HG03342 (cell line): ENCODE results near the gene NFATC3.

Experiments used
- ATAC-seq: cut with Tn5 transposase; IDR thresholded peaks from one replicate; pipeline ENCODE4 v1.9.1; 2021; ENCODE audit warnings: mild to moderate bottlenecking, moderate library complexity; ENCODE audit not compliant: unreplicated experiment

Gene NFATC3

DNA sequence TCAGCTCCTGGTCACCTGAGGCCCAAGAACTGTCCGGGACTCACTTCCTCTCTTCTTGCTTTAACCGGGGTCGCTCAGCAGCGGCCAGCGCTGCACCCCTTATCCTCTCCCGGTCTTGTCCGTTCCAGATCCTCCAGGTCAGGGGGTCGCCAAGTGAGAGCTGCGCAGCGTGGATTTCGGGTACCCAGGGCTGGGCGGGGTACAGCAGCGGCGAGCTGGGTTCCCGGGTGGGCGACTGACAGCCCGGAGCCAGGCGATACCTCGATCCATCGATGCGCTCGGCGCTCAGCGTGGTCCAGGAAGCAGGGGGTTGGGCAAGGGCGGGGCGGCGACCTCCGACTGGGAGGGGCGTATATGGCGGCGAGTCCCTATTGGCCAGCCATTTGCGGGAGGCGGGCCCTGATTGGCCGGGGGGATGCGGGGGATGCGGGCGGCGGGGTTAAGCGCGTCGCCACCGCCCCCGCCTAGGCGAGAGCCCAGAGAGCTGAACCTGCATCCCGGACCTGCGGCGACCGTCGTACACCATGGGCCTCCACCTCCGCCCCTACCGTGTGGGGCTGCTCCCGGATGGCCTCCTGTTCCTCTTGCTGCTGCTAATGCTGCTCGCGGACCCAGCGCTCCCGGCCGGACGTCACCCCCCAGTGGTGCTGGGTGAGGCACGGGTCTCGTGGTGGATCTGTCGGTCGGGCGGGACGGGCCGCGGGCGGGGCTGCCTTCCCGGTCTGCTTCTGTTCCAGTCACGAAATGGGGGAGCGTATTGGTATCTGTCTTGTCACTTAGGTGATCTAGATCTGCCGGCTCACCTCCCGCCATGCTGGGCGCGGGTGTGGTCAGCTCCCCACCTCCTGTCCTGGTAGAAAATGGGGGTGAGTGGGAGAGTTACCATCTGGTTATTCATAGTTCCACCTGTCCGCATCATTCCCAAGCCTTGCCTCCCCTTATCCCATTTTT lies 160.0 kb downstream of the NFATC3 start, which contains the start of gene PLA2G15:
Gene PLA2G15 (plus strand): TSS at position 471 of the 951 bp plus-strand sequence. CDS start 54 bp downstream, at position 525.
- peak; percentile 84 for ATAC-seq

DNA sequence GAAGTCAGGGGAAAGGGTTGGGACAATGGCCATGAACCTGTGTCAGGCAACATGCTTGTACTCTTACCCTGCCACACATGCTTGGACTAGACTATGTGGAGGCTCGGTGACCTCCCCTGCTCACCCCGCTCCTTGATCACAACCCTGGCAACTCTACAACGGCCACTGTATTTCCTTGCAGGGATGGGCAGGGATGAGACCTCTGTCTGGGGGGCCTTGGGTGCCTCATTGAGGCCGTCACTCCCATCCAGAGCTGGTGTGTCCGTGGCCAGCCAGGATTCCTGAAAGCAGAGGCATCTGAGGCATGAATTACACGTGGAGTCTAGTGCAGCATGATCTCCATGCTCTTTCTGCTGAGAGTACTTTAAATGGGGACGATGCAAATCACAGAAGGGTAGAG lies 161.0 kb downstream of the NFATC3 start:
- no peak for ATAC-seq

DNA sequence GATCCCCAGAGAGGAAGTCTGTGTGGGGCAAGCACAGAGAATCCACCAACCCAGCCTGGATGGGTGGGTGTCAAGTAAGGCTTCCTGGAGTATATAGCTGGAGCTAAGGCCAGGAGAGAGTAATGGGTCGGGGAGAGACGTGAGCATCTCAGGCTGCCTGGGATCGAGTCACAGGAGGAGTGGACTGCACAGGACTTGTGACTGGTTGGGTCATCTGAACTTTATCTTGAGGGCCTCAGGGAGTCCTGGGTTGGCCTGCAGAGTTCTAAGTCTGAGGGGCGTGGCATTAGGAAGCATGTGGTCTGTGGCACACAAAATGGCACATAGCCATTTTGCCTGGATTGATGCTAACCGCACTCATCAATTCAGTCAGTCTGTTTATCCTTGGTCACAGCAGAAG lies 161.5 kb downstream of the NFATC3 start:
- no peak for ATAC-seq

DNA sequence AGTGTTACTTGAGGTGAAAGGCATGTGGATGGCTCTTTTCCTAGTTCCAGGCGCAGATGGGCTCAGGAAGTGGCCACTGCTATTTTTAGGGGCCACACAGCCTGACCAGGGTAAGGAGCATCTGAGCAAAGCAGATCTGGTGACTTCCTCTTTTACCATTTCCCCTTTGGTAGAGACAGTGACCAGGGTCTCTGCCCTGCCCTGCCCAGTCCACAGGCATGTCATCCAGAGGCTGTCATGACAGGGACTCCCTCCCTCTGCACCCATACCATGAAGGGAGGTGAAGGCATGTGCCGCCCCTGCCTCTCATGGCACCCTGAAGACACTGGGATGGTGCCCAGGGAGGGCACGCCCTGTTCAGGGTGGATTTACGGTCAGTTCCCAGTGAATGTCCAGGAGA lies 162.2 kb downstream of the NFATC3 start:
- ATAC-seq = no peak

DNA sequence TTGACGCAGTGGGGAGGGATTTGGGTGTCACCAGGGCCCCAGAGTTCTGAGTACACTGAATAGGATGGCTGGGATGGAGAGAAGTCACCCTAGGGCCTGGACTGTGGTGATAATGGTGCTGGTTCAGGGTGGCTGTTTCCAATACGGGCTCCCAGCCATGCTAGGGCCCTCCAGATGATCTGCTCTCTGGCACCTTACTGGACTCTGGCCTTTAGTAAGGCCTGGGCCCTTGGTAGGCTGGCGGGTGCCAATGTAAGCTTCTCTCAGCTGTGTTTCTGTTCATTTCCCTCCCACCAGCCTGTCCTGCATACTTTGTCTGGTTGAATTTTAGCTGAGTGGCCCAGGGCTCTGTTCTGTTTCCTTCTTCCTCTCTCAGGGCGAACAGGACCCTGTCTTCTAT lies 162.8 kb downstream of the NFATC3 start:
- no peak for ATAC-seq

DNA sequence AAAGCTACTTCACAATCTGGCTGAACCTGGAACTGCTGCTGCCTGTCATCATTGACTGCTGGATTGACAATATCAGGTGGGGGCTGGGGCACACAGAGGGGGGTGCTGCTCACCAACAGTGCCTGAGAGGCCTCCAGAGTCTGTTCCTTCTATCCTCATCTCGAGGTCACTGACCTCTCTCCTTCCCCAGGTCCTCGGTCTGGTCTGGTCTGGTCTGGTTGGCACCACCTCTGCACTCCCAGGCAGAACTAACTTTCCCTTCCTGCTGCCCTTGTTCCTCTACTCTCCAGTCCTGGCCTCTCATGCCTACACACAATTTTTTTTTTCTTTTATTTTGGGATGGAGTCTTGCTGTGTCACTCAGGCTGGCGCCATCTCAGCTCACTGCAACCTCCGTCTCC lies 164.2 kb downstream of the NFATC3 start:
- no peak for ATAC-seq

DNA sequence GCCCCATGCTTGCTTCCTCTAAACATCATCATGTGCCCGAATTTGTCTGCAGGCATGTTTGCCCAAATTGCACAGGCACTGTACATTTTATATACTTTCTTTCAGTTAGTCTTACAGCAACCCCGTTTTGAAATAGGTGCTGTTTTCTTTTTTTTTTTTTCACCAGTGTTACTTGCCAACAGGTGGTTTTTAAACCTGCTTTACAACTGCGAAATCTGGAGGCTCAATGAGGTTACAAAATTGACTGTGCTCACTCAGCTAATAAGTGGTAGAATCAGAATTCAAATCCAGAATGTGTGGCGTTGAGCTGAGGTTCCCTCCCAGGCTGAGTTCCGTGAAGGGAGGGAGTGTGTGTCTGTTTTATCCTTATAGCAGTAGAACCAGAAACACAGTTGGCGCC lies 165.8 kb downstream of the NFATC3 start:
- ATAC-seq = no peak

- no peak for ATAC-seq
Measured at GRCh38 chr16:68251832-68252231, 166.7 kb downstream of the NFATC3 start.

GRCh38 chr16:68252383-68252782 lies 167.2 kb downstream of the NFATC3 start:
- no peak for ATAC-seq

DNA sequence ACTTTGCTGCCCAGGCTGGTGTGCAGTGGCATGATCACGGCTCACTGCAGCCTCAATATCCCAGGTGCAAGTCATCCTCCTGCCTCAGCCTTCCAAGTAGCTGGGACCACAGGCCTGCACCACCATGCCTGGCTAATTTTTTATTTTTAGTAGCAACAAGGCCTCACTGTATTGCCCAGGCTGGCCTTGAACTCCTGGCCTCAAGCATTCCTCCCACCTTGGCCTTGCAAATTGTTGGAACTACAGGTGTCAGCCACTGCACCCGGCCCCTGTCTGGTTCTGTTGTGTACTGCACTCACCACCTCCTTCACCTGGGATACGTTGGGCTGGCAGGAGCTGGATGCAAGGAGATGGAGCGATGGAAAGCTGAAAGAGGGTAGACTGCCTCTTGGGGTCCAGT lies 168.6 kb downstream of the NFATC3 start:
- ATAC-seq = no peak

- no peak for ATAC-seq
Measured at GRCh38 chr16:68255712-68256111, 170.5 kb downstream of the NFATC3 start.

- ATAC-seq = peak; percentile 55
Measured at GRCh38 chr16:68257251-68257905, 172.2 kb downstream of the NFATC3 start.

GRCh38 chr16:68257906-68258800 lies 173.0 kb downstream of the NFATC3 start:
- ATAC-seq = peak; percentile 14

DNA sequence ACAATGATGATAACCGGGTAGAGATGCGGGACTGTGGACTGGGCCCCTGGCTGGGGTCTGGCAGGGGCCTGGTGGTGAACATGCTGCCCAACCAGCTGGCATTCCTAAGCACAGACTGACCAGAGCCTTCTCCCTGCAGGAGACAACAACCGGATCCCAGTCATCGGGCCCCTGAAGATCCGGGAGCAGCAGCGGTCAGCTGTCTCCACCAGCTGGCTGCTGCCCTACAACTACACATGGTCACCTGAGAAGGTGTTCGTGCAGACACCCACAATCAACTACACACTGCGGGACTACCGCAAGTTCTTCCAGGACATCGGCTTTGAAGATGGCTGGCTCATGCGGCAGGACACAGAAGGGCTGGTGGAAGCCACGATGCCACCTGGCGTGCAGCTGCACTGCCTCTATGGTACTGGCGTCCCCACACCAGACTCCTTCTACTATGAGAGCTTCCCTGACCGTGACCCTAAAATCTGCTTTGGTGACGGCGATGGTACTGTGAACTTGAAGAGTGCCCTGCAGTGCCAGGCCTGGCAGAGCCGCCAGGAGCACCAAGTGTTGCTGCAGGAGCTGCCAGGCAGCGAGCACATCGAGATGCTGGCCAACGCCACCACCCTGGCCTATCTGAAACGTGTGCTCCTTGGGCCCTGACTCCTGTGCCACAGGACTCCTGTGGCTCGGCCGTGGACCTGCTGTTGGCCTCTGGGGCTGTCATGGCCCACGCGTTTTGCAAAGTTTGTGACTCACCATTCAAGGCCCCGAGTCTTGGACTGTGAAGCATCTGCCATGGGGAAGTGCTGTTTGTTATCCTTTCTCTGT lies 174.0 kb downstream of the NFATC3 start:
- ATAC-seq = no peak

- ATAC-seq = peak; percentile 4
Measured at GRCh38 chr16:68263559-68264127, 178.5 kb downstream of the NFATC3 start.

GRCh38 chr16:68264128-68265077 lies 179.2 kb downstream of the NFATC3 start, which contains the start of gene SLC7A6:
SLC7A6 (plus strand) TSS chr16:68264526; CDS start chr16:68274727, 10,201 bp downstream.
- peak; percentile 55 for ATAC-seq

DNA sequence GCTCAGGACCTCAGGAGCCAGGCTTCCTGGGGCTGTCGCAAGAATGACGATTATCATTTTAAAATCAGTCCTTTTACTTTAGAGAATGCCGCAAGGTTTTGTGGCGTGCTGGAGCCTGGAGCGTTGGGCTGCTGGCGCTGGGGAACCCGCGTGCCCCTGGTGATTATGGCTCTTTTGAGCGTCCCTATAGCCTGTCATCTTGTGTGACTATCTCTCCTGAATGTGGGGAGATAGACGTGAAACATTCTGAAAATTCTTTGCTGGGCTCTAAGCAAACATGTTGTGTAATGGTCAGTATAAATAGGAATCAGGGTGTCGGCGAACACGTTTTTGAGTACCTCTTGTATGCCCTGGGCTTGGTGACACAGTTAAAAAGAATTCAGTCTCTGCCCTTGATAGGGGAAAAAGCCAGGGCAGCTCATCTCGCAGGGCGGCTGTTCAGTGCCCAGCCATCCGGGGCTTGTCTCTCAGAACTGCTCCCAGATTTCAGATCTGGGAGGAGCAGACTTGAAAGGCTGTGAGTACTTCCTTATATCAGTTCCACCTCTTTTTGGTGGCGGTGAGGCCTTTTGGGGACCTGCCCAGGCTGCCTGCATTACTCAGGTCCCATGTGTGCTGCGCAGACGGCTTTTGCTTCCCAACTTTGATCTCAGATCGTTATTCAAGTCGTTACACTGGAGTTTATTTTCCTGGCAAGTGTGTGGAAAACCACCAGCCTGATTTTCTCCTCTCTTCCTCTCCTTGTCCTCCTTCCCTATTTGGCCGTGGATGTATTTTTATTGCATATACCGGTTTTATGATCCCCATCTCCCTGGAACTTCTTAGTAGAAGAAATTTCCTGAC lies 180.1 kb downstream of the NFATC3 start:
- peak; percentile 14 for ATAC-seq
